ENCODE results near the gene DQX1.

DNA sequence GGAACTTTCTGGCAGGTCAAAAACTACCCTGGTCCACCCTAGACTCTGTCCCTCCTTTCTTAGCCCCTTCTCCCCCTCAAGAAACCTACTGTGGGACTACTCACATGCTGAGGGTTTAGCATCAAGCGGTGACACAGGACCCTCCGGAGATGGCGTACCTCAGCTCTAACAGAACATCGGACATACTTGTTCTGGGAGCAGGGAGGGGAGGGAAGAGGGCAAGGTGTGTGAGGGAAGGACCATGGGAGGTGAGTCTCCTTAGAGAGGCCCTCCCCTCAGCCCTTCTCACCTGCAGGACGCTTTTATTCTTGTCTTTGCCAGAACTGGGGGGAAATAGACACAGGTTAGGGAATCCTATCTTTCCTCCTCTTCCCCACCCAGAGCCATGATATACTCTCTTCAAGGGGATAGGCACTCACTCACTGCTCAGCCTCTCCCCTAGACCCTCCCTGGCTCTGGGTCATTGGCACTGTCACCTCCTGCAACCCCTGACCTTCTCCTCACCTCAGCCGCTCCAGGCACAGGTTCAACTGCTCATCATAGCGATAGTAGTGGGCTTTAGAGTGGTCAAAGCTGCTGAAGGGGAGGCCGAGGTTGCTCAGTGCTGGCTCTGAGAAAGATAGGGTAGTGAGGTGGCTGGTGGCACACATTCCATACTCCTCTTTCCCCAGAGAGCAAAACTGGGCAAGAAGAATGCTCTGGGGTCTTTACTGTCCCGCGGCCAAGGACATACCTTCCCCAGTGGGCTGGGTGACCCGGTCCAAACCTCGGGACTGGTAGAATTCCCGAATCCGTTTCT is 20.4 kb downstream of the DQX1 start:
- TF ChIP-seq, protein P1, sequence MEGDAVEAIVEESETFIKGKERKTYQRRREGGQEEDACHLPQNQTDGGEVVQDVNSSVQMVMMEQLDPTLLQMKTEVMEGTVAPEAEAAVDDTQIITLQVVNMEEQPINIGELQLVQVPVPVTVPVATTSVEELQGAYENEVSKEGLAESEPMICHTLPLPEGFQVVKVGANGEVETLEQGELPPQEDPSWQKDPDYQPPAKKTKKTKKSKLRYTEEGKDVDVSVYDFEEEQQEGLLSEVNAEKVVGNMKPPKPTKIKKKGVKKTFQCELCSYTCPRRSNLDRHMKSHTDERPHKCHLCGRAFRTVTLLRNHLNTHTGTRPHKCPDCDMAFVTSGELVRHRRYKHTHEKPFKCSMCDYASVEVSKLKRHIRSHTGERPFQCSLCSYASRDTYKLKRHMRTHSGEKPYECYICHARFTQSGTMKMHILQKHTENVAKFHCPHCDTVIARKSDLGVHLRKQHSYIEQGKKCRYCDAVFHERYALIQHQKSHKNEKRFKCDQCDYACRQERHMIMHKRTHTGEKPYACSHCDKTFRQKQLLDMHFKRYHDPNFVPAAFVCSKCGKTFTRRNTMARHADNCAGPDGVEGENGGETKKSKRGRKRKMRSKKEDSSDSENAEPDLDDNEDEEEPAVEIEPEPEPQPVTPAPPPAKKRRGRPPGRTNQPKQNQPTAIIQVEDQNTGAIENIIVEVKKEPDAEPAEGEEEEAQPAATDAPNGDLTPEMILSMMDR (conservative IDR thresholded peaks at IDR 0.05; ENCODE audit: low read depth, low read length), result no peak
- no peak for TF ChIP-seq EZH2 (IDR thresholded peaks at IDR 0.05; ENCODE audit: borderline replicate concordance, low read depth, low read length, poor library complexity, severe bottlenecking)
